Hematopoietic multipotent progenitor cell treated with erythropoietin and hydrocortisone succinate and interleukin-3 and kit ligand, for 4 days (in vitro differentiated cells): ENCODE data around the gene GPR39.

Experiments
- DNase-seq: peaks from one replicate; pipeline ENCODE4 v3.0.0-alpha.2; 2015

GPR39 gene

GRCh38 chr2:132608311-132608710 is 191.7 kb downstream of the GPR39 start:
- no peak for DNase-seq

- no peak for DNase-seq
Observed at GRCh38 chr2:132609101-132609890, 192.7 kb downstream of the GPR39 start.

- no peak for DNase-seq
Observed at GRCh38 chr2:132611719-132612118, 195.1 kb downstream of the GPR39 start.

GRCh38 chr2:132615329-132616085 is 198.9 kb downstream of the GPR39 start:
- no peak for DNase-seq

- no peak for DNase-seq
Observed at GRCh38 chr2:132617989-132618388, 201.4 kb downstream of the GPR39 start.

- no peak for DNase-seq
Observed at GRCh38 chr2:132618734-132619133, 202.1 kb downstream of the GPR39 start.

- no peak for DNase-seq
Observed at GRCh38 chr2:132620115-132620514, 203.5 kb downstream of the GPR39 start.

GRCh38 chr2:132621131-132621875 is 204.7 kb downstream of the GPR39 start:
- no peak for DNase-seq

- peak; percentile 28 for DNase-seq
Observed at GRCh38 chr2:132623096-132623839, 206.7 kb downstream of the GPR39 start.

- DNase-seq, result no peak
Observed at GRCh38 chr2:132627536-132627935, 210.9 kb downstream of the GPR39 start.

- DNase-seq, result no peak
Observed at GRCh38 chr2:132632000-132632649, 215.5 kb downstream of the GPR39 start.

GRCh38 chr2:132633635-132634034 is 217.0 kb downstream of the GPR39 start:
- no peak for DNase-seq

- no peak for DNase-seq
Observed at GRCh38 chr2:132636346-132636745, 219.7 kb downstream of the GPR39 start.

- no peak for DNase-seq
Observed at GRCh38 chr2:132638313-132639040, 221.9 kb downstream of the GPR39 start.

- no peak for DNase-seq
Observed at GRCh38 chr2:132640116-132640515, 223.5 kb downstream of the GPR39 start.

GRCh38 chr2:132641819-132642218 is 225.2 kb downstream of the GPR39 start:
- DNase-seq, result no peak

- no peak for DNase-seq
Observed at GRCh38 chr2:132642415-132642814, 225.8 kb downstream of the GPR39 start.

GRCh38 chr2:132645176-132645575 is 228.6 kb downstream of the GPR39 start:
- no peak for DNase-seq

- DNase-seq, result peak; percentile 48
Observed at GRCh38 chr2:132645722-132646539, 229.3 kb downstream of the GPR39 start.

GRCh38 chr2:132646540-132647108 is 230.0 kb downstream of the GPR39 start:
- DNase-seq, result no peak
